H1 (cell line): ENCODE data around the gene FBN2. TPM values are rescaled to one million over a fixed set of nuclear protein-coding genes. Genes with fewer than 3 reads are reported as not detected.

Experiments used
- CTCF ChIA-PET: fragments of 300-600 bp; sonication (Branson Sonifier 250); formaldehyde crosslinking; loops from one replicate; lab custom pipeline; 2021; ENCODE audit not compliant: partially characterized antibody; lab: Charles Lee
- POLR2A ChIA-PET: fragments of 300-600 bp; sonication (Branson Sonifier 250); formaldehyde crosslinking; loops from one replicate; lab custom pipeline; 2021; ENCODE audit warnings: inconsistent platforms; ENCODE audit not compliant: partially characterized antibody; lab: Charles Lee
- DNase-seq, 2 experiments: peaks; one replicate each; pipeline versions ENCODE4 v3.0.0 to v3.0.0-alpha.2; 2010 to 2022; ENCODE audit warnings: low spot score in 2 of 2, low read depth in 1 of 2, mixed read lengths in 1 of 2
- FAIRE-seq: peaks from 2 replicates; lab custom pipeline; 2011; peaks lifted over from hg19 to GRCh38; lab: Jason Lieb, UNC
- H2AFZ ChIP-seq: 2 replicates; pipeline ENCODE4 v1.8.1; 2012; ENCODE audit warnings: low read length, inconsistent platforms
- H2AK5ac ChIP-seq: 2 replicates; pipeline ENCODE4 v1.6.1; 2013; ENCODE audit warnings: low read depth, low read length
- H2BK120ac ChIP-seq: replicated peaks from 2 replicates; pipeline ENCODE3; 2013; ENCODE audit warnings: low read depth, low read length, inconsistent platforms
- H2BK12ac ChIP-seq: 2 replicates; pipeline ENCODE4 v1.6.1; 2013; ENCODE audit warnings: low read depth, low read length
- H2BK15ac ChIP-seq: 2 replicates; pipeline ENCODE4 v1.6.1; 2013; ENCODE audit warnings: low read length
- H2BK20ac ChIP-seq: 2 replicates; pipeline ENCODE4 v1.6.1; 2013; ENCODE audit warnings: low read length
- H2BK5ac ChIP-seq: 2 replicates; pipeline ENCODE4 v1.6.1; 2013; ENCODE audit warnings: low read depth, low read length
- H3K14ac ChIP-seq: 2 replicates; pipeline ENCODE4 v1.6.1; 2013; ENCODE audit warnings: inconsistent platforms; ENCODE audit not compliant: insufficient read length
- H3K18ac ChIP-seq: 2 replicates; pipeline ENCODE4 v1.6.1; 2013; ENCODE audit warnings: low read length; ENCODE audit errors: extremely low read depth
- H3K23ac ChIP-seq: 2 replicates; pipeline ENCODE4 v1.6.1; 2013; ENCODE audit warnings: inconsistent platforms; ENCODE audit not compliant: insufficient read length
- H3K23me2 ChIP-seq: 2 replicates; pipeline ENCODE4 v1.6.1; 2013; ENCODE audit warnings: low read depth, low read length
- H3K27ac ChIP-seq: 2 replicates; pipeline ENCODE4 v1.6.1; 2011; ENCODE audit warnings: low read depth, low read length, inconsistent platforms
- H3K27me3 ChIP-seq, 4 experiments: replicated peaks in 1 of 4; 1 replicate in 1 of 4; 2 replicates in 3 of 4; pipeline versions ENCODE4 v1.6.1 to v1.8.1; 2011 to 2013; ENCODE audit warnings: low read length in 3 of 4, mild to moderate bottlenecking in 3 of 4, inconsistent platforms in 2 of 4, mixed read lengths in 2 of 4, moderate library complexity in 1 of 4; ENCODE audit not compliant: control insufficient read depth in 3 of 4, insufficient read depth in 3 of 4; ENCODE audit errors: extremely low read depth in 1 of 4
- H3K36me3 ChIP-seq, 4 experiments: 2 replicates each; pipeline versions ENCODE4 v1.6.1 to v1.8.1; 2011 to 2013; ENCODE audit warnings: mild to moderate bottlenecking in 4 of 4, low read length in 3 of 4, moderate library complexity in 2 of 4, control low read depth in 1 of 4, inconsistent platforms in 1 of 4; ENCODE audit not compliant: insufficient read depth in 4 of 4, control insufficient read depth in 2 of 4
- H3K4ac ChIP-seq: replicated peaks from 2 replicates; pipeline ENCODE3; 2013; ENCODE audit warnings: low read length, low read depth, mixed read lengths, inconsistent platforms; ENCODE audit not compliant: insufficient read length
- H3K4me1 ChIP-seq, 4 experiments: replicated peaks in 1 of 4; 1 replicate in 1 of 4; 2 replicates in 3 of 4; pipeline versions ENCODE4 v1.6.1 to v1.8.1; 2011 to 2013; ENCODE audit warnings: low read length in 3 of 4, inconsistent platforms in 2 of 4, mixed read lengths in 1 of 4; ENCODE audit not compliant: insufficient read depth in 4 of 4, control insufficient read depth in 3 of 4
- H3K4me2 ChIP-seq, 2 experiments: 2 replicates each; pipeline versions ENCODE4 v1.6.1 to v1.8.1; 2011 to 2013; ENCODE audit warnings: low read depth in 2 of 2, low read length in 2 of 2, control low read depth in 1 of 2, inconsistent platforms in 1 of 2, mild to moderate bottlenecking in 1 of 2; ENCODE audit not compliant: insufficient read depth in 1 of 2
- H3K4me3 ChIP-seq, 4 experiments: fragments of 200-600, 300-600 bp in 1 of 4; sonication (generic), shearing (Covaris generic), sonication (Bioruptor Twin) in 1 of 4; 2 replicates each; pipeline versions ENCODE4 v1.5.1 to v1.8.1; 2011 to 2016; ENCODE audit warnings: low read length in 4 of 4, low read depth in 3 of 4, control low read depth in 2 of 4, inconsistent platforms in 2 of 4, mild to moderate bottlenecking in 2 of 4, mixed read lengths in 1 of 4, moderate library complexity in 1 of 4; ENCODE audit not compliant: insufficient read depth in 2 of 4; ENCODE audit errors: extremely low read depth in 1 of 4
- H3K56ac ChIP-seq: replicated peaks from 2 replicates; pipeline ENCODE3; 2013; ENCODE audit warnings: low read depth, mild to moderate bottlenecking, mixed read lengths, low read length, inconsistent platforms; ENCODE audit not compliant: insufficient read length
- H3K79me1 ChIP-seq: 2 replicates; pipeline ENCODE4 v1.6.1; 2013; ENCODE audit warnings: low read depth, low read length, control low read depth
- H3K79me2 ChIP-seq, 2 experiments: 2 replicates each; pipeline versions ENCODE4 v1.6.1 to v1.8.1; 2012 to 2013; ENCODE audit warnings: low read length in 2 of 2, mild to moderate bottlenecking in 2 of 2, inconsistent platforms in 1 of 2; ENCODE audit not compliant: insufficient read depth in 2 of 2, control insufficient read depth in 1 of 2
- H3K9ac ChIP-seq, 4 experiments: replicated peaks in 1 of 4; 1 replicate in 1 of 4; 2 replicates in 3 of 4; pipeline versions ENCODE4 v1.6.1 to v1.8.1; 2011 to 2013; ENCODE audit warnings: low read depth in 3 of 4, low read length in 3 of 4, control low read depth in 2 of 4, mild to moderate bottlenecking in 2 of 4, moderate library complexity in 2 of 4, inconsistent platforms in 1 of 4; ENCODE audit errors: extremely low read depth in 1 of 4
- H3K9me3 ChIP-seq, 2 experiments: 2 replicates each; pipeline versions ENCODE4 v1.6.1 to v1.8.1; 2012 to 2013; ENCODE audit warnings: mild to moderate bottlenecking in 2 of 2, moderate library complexity in 2 of 2, control low read depth in 1 of 2, inconsistent platforms in 1 of 2, low read depth in 1 of 2, low read length in 1 of 2, mixed read lengths in 1 of 2; ENCODE audit not compliant: insufficient read depth in 2 of 2
- H4K20me1 ChIP-seq, 2 experiments: replicated peaks in 1 of 2; 2 replicates each; pipeline versions ENCODE3 to v1.8.1; 2011 to 2013; ENCODE audit warnings: inconsistent platforms in 2 of 2, low read length in 2 of 2, mild to moderate bottlenecking in 1 of 2; ENCODE audit not compliant: insufficient read depth in 2 of 2, control insufficient read depth in 1 of 2
- H4K5ac ChIP-seq: 2 replicates; pipeline ENCODE4 v1.6.1; 2013; ENCODE audit warnings: low read length, low read depth, mixed read lengths, inconsistent platforms; ENCODE audit not compliant: insufficient read length
- H4K8ac ChIP-seq: 2 replicates; pipeline ENCODE4 v1.8.0; 2013; ENCODE audit warnings: mild to moderate bottlenecking, moderate library complexity, low read length, inconsistent platforms; ENCODE audit not compliant: insufficient read depth; ENCODE audit errors: extremely low read depth
- H4K91ac ChIP-seq: replicated peaks from 2 replicates; pipeline ENCODE3; 2013; ENCODE audit warnings: low read length, mixed read lengths, inconsistent platforms; ENCODE audit not compliant: insufficient read length
- MAFK ChIP-seq: IDR thresholded peaks from 2 replicates; pipeline ENCODE4 v1.6.1; 2012; ENCODE audit warnings: low read depth, mild to moderate bottlenecking, improper control_type of control experiment, low read length
- TBP ChIP-seq: IDR thresholded peaks from 2 replicates; pipeline ENCODE4 v1.6.1; 2011; ENCODE audit warnings: low read depth, low read length, improper control_type of control experiment
- WGBS, 2 experiments: shearing (Covaris generic) in 1 of 2; methylation state at CpG; one replicate each; pipeline versions ENCODE4 v1.1.6 to v1.1.7; 2013 to 2015; ENCODE audit warnings: low lambda C conversion rate in 2 of 2, mixed read lengths in 2 of 2, inconsistent platforms in 1 of 2, low coverage in 1 of 2, missing lambda C conversion rate in 1 of 2; ENCODE audit not compliant: insufficient replicate concordance in 2 of 2, insufficient coverage in 1 of 2, insufficient read length in 1 of 2; ENCODE audit errors: extremely low coverage in 1 of 2, missing lambda C conversion rate in 1 of 2; 5-methylcytosine and 5-hydroxymethylcytosine counted together
- polyA plus RNA-seq, 7 experiments: library from polyadenylated mRNA; depleted of rRNA in 3 of 7; stranded (reverse) in 5 of 7; unstranded in 2 of 7; fragments of >200 nt in 5 of 7; fragments of 200-250 nt in 2 of 7; gene quantifications; 1 replicate in 5 of 7; 2 replicates in 1 of 7; 4 replicates in 1 of 7; pipeline versions ENCODE4 v1.2.1 to v1.2.3, GENCODE V29; 2011 to 2013; ENCODE audit warnings: missing spikeins in 2 of 7, mixed read lengths in 2 of 7
- total RNA-seq: library from RNA; stranded (reverse); fragmentation: NEBNext Ultra II Directional; extraction: Animal tissue kit (Norgen Biotek cat#: 25700); gene quantifications from 2 replicates; pipeline ENCODE4 v1.2.1, GENCODE V29; 2021

FBN2 gene
- total and polyA plus RNA-seq, 2 of the 8 experiments (the other 6 are each of a cell fraction or from before 2014, with no cell fraction given), result 14.1 to 16.3 TPM

- WGBS, 2 experiments, result 90% methylated on average over 1 of the region's 1 CpG; no CpG with 5 or more reads in 1 of the 2 experiments
- FAIRE-seq, result no peak
- CTCF ChIA-PET, result interaction anchor here (0.7 kb wide), 1 partner anchor 35 kb away, joined by 3 read pairs; no protein-coding TSS in a partner anchor
- no peak for TF ChIP-seq TBP
- no peak for TF ChIP-seq MAFK
Observed at GRCh38 chr5:128376577-128376976, 161.5 kb downstream of the FBN2 start.

More at GRCh38 chr5:128376577-128376976, 161.5 kb downstream of the FBN2 start:
- H3K14ac ChIP-seq, result no peak overlapping the region
- H3K4ac ChIP-seq, result no peak overlapping the region
- H4K5ac ChIP-seq, result no peak overlapping the region
- DNase-seq, result no peak
- H4K8ac ChIP-seq, result no peak overlapping the region
- no peak overlapping the region for H3K9ac ChIP-seq
- no peak overlapping the region for H3K23ac ChIP-seq
- no peak overlapping the region for H3K56ac ChIP-seq
- peaks cover 0 to 4% (median 0%) of the 10 kb centered on the region in 4 experiments; a peak in 1 of 8 replicates for H3K36me3 ChIP-seq
- no peak overlapping the region for H2BK15ac ChIP-seq
- H3K4me2 ChIP-seq, result no peak overlapping the region
- no peaks in the 10 kb centered on the region for H3K4me1 ChIP-seq
- no peaks in the 10 kb centered on the region for H3K27me3 ChIP-seq
- H3K9me3 ChIP-seq, result no peaks in the 10 kb centered on the region
- no peak overlapping the region for H4K91ac ChIP-seq
- H2BK120ac ChIP-seq, result no peak overlapping the region
- H3K27ac ChIP-seq, result no peak overlapping the region
- H4K20me1 ChIP-seq, result no peaks in the 10 kb centered on the region
- H3K79me1 ChIP-seq, result no peaks in the 10 kb centered on the region
- H2BK20ac ChIP-seq, result no peak overlapping the region
- no peak overlapping the region for H3K18ac ChIP-seq
- no peaks in the 10 kb centered on the region for H3K23me2 ChIP-seq
- no peak overlapping the region for H2AFZ ChIP-seq
- H2BK5ac ChIP-seq, result no peak overlapping the region
- H3K79me2 ChIP-seq, result no peaks in the 10 kb centered on the region
- no peak overlapping the region for H2AK5ac ChIP-seq
- H2BK12ac ChIP-seq, result no peak overlapping the region
- POLR2A ChIA-PET, result no interaction called here
- no peak overlapping the region for H3K4me3 ChIP-seq
